Activated CD4-positive, alpha-beta T cell treated with anti-CD3 and anti-CD28 coated beads, Interleukin-2, amount 10 ng/mL, durations not matched to agents 24 days and 14 days (primary cell): ENCODE data around the gene CAPN15. TPM values are rescaled to one million over a fixed set of nuclear protein-coding genes. Genes with fewer than 3 reads are reported as not detected.

Experiments
- DNase-seq: peaks from one replicate; pipeline ENCODE4 v3.0.0; 2022
- H3K27ac Mint-ChIP-seq: one replicate; pipeline ENCODE4 v1.8.0; 2022; ENCODE audit warnings: mild to moderate bottlenecking, mixed read lengths
- H3K27me3 Mint-ChIP-seq: one replicate; pipeline ENCODE4 v1.8.0; 2022; ENCODE audit warnings: mixed read lengths
- H3K36me3 Mint-ChIP-seq: one replicate; pipeline ENCODE4 v1.8.0; 2022; ENCODE audit warnings: low read depth, mild to moderate bottlenecking, mixed read lengths
- H3K4me1 Mint-ChIP-seq: one replicate; pipeline ENCODE4 v1.8.0; 2021; ENCODE audit warnings: mixed read lengths
- H3K4me3 Mint-ChIP-seq: one replicate; pipeline ENCODE4 v1.8.0; 2022; ENCODE audit warnings: mild to moderate bottlenecking, moderate library complexity, mixed read lengths
- H3K9me3 Mint-ChIP-seq: one replicate; pipeline ENCODE4 v1.8.0; 2021; ENCODE audit warnings: mixed read lengths
- intact Hi-C: fragments of 100-400 bp; cut with micrococcal nuclease; formaldehyde crosslinking; loops from one replicate; pipeline ENCODE4 v1.15.1; 2023
- total RNA-seq: library from RNA; stranded (reverse); gene quantifications from 2 replicates; pipeline ENCODE4 v1.2.3, GENCODE V29; 2022

Gene CAPN15
- total RNA-seq, 1 donor from 2014 or later: 121 TPM

GRCh38 chr16:554640-555365 lies 27.3 kb downstream of the CAPN15 start:
- Mint-ChIP-seq H3K4me1 (no peaks in the 10 kb centered on the region), H3K4me3 (no peak overlapping the region), H3K36me3 (peaks cover 2% of the 10 kb centered on the region), H3K9me3 (no peaks in the 10 kb centered on the region), H3K27me3 (peaks cover 6% of the 10 kb centered on the region), H3K27ac (no peak overlapping the region)
- intact Hi-C loops: no loop called here
- no peak for DNase-seq

- no peak overlapping the region for H3K27ac Mint-ChIP-seq
- peaks cover 6% of the 10 kb centered on the region for H3K27me3 Mint-ChIP-seq
- H3K36me3 Mint-ChIP-seq: peaks cover 2% of the 10 kb centered on the region
- H3K4me1 Mint-ChIP-seq: no peaks in the 10 kb centered on the region
- no peak overlapping the region for H3K4me3 Mint-ChIP-seq
- DNase-seq: no peak
- intact Hi-C loops: no loop called here
- no peaks in the 10 kb centered on the region for H3K9me3 Mint-ChIP-seq
These were observed 28.3 kb downstream of the CAPN15 start for GRCh38 chr16:555528-556473.

GRCh38 chr16:556474-557173 lies 29.1 kb downstream of the CAPN15 start:
- no peak for DNase-seq
- Mint-ChIP-seq H3K4me3 (no peak overlapping the region), H3K9me3 (no peaks in the 10 kb centered on the region), H3K4me1 (no peaks in the 10 kb centered on the region), H3K36me3 (peaks cover 2% of the 10 kb centered on the region), H3K27ac (no peak overlapping the region), H3K27me3 (peaks cover 8% of the 10 kb centered on the region)
- intact Hi-C loops: no loop called here

GRCh38 chr16:557463-558297 lies 30.2 kb downstream of the CAPN15 start:
- H3K4me1 Mint-ChIP-seq: no peaks in the 10 kb centered on the region
- H3K9me3 Mint-ChIP-seq: no peaks in the 10 kb centered on the region
- intact Hi-C loops: no loop called here
- H3K27me3 Mint-ChIP-seq: peaks cover 10% of the 10 kb centered on the region
- no peak overlapping the region for H3K4me3 Mint-ChIP-seq
- peaks cover 2% of the 10 kb centered on the region for H3K36me3 Mint-ChIP-seq
- H3K27ac Mint-ChIP-seq: no peak overlapping the region
- DNase-seq: no peak

GRCh38 chr16:558298-559020 lies 30.9 kb downstream of the CAPN15 start:
- no peak overlapping the region for H3K4me3 Mint-ChIP-seq
- peaks cover 2% of the 10 kb centered on the region for H3K36me3 Mint-ChIP-seq
- H3K27me3 Mint-ChIP-seq: peaks cover 10% of the 10 kb centered on the region
- H3K9me3 Mint-ChIP-seq: no peaks in the 10 kb centered on the region
- DNase-seq: no peak
- H3K27ac Mint-ChIP-seq: no peak overlapping the region
- intact Hi-C loops: no loop called here
- H3K4me1 Mint-ChIP-seq: no peaks in the 10 kb centered on the region

GRCh38 chr16:559021-559380 lies 31.5 kb downstream of the CAPN15 start:
- DNase-seq: no peak

GRCh38 chr16:559411-560203 lies 32.1 kb downstream of the CAPN15 start:
- Mint-ChIP-seq H3K4me1 (no peaks in the 10 kb centered on the region), H3K9me3 (no peaks in the 10 kb centered on the region), H3K36me3 (no peaks in the 10 kb centered on the region), H3K27me3 (peaks cover 10% of the 10 kb centered on the region), H3K4me3 (no peak overlapping the region), H3K27ac (no peak overlapping the region)
- intact Hi-C loops: loop anchor here (10.0 kb wide), 2 partner anchors 55 to 105 kb away; partner anchors contain the start of gene RHOT2
- no peak for DNase-seq

More at GRCh38 chr16:559021-559380, 31.5 kb downstream of the CAPN15 start:
- Mint-ChIP-seq H3K4me3 (no peak overlapping the region), H3K27ac (no peak overlapping the region), H3K36me3 (peaks cover 2% of the 10 kb centered on the region), H3K4me1 (no peaks in the 10 kb centered on the region), H3K9me3 (no peaks in the 10 kb centered on the region), H3K27me3 (peaks cover 10% of the 10 kb centered on the region)
- intact Hi-C loops: no loop called here

- no peaks in the 10 kb centered on the region for H3K36me3 Mint-ChIP-seq
- no peaks in the 10 kb centered on the region for H3K9me3 Mint-ChIP-seq
- H3K4me3 Mint-ChIP-seq: no peak within 1 kb of the TSS
- H3K4me1 Mint-ChIP-seq: no peaks in the 10 kb centered on the region
- no peak for DNase-seq
- H3K27ac Mint-ChIP-seq: no peak within 1 kb of the TSS
- intact Hi-C loops: loop anchor here (10.0 kb wide), 2 partner anchors 55 to 105 kb away; partner anchors contain the start of gene RHOT2
- peaks cover 10% of the 10 kb centered on the region for H3K27me3 Mint-ChIP-seq
These were observed 32.7 kb downstream of the CAPN15 start, which contains the start of gene PRR35 for GRCh38 chr16:560204-560700. TSS of gene PRR35 (plus strand) at chr16:560394. CDS start at chr16:563295, 2,901 bp downstream.

GRCh38 chr16:560701-561412 lies 33.3 kb downstream of the CAPN15 start:
- Mint-ChIP-seq H3K27ac (no peak overlapping the region), H3K27me3 (peaks cover 10% of the 10 kb centered on the region), H3K9me3 (no peaks in the 10 kb centered on the region), H3K4me3 (no peak overlapping the region), H3K4me1 (no peaks in the 10 kb centered on the region), H3K36me3 (no peaks in the 10 kb centered on the region)
- no peak for DNase-seq
- intact Hi-C loops: loop anchor here (10.0 kb wide), 2 partner anchors 54 to 104 kb away; partner anchors contain the start of gene RHOT2

- Mint-ChIP-seq H3K4me3 (no peak overlapping the region), H3K27ac (no peak overlapping the region)
- intact Hi-C loops: loop anchor here (10.0 kb wide), 2 partner anchors 53 to 103 kb away; partner anchors contain the start of gene RHOT2
These were observed 33.9 kb downstream of the CAPN15 start for GRCh38 chr16:561413-561794.

More at GRCh38 chr16:561413-561794, 33.9 kb downstream of the CAPN15 start:
- H3K9me3 Mint-ChIP-seq: no peaks in the 10 kb centered on the region
- H3K27me3 Mint-ChIP-seq: peaks cover 10% of the 10 kb centered on the region
- no peaks in the 10 kb centered on the region for H3K36me3 Mint-ChIP-seq
- DNase-seq: no peak
- no peaks in the 10 kb centered on the region for H3K4me1 Mint-ChIP-seq
